Activated B cell treated with CpG ODN at 0.5 μM for 24 hours (primary cell): Measurements from ENCODE around the gene HDAC4. TPM values are rescaled to one million over a fixed set of nuclear protein-coding genes. Genes with fewer than 3 reads are reported as not detected.
A peak's percentile ranks its signal among the peaks of the same experiment; 100 is the strongest.

Experiments used
- ATAC-seq: fragments of 200-7000 bp; cut with Tn5 transposase; one replicate; pipeline ENCODE4 v1.10.0; 2021; ENCODE audit warnings: low read depth, mild to moderate bottlenecking, moderate library complexity
- CTCF ChIA-PET: fragments of 350-600 bp; sonication (Branson Sonifier 250); formaldehyde crosslinking; loops from one replicate; lab custom pipeline; 2021; ENCODE audit warnings: antibody characterized with exemption; lab: Charles Lee
- POLR2A ChIA-PET: fragments of 350-600 bp; sonication (Branson Sonifier 250); formaldehyde crosslinking; loops from one replicate; lab custom pipeline; 2021; ENCODE audit warnings: antibody characterized with exemption; lab: Charles Lee
- DNase-seq: peaks from one replicate; pipeline ENCODE4 v3.0.0; 2022
- H3K27ac Mint-ChIP-seq: one replicate; pipeline ENCODE4 v1.8.0; 2020; ENCODE audit warnings: mixed read lengths
- H3K27me3 Mint-ChIP-seq: one replicate; pipeline ENCODE4 v1.8.0; 2021; ENCODE audit warnings: mixed read lengths
- H3K36me3 Mint-ChIP-seq: one replicate; pipeline ENCODE4 v1.8.0; 2021; ENCODE audit warnings: low read depth, mixed read lengths
- H3K4me1 Mint-ChIP-seq: one replicate; pipeline ENCODE4 v1.8.0; 2021; ENCODE audit warnings: mixed read lengths
- H3K4me3 Mint-ChIP-seq: one replicate; pipeline ENCODE4 v1.8.0; 2020; ENCODE audit warnings: mild to moderate bottlenecking, mixed read lengths
- H3K9me3 Mint-ChIP-seq: one replicate; pipeline ENCODE4 v1.8.0; 2020; ENCODE audit warnings: mixed read lengths
- CTCF ChIP-seq: fragments of 200-600 bp; IDR thresholded peaks from one replicate; pipeline ENCODE4 v1.8.0; 2022; ENCODE audit warnings: antibody characterized with exemption, mild to moderate bottlenecking
- intact Hi-C: fragments of 100-400 bp; cut with micrococcal nuclease; formaldehyde crosslinking; loops from one replicate; pipeline ENCODE4 v1.15.1; 2024
- total RNA-seq: library from RNA; stranded (reverse); gene quantifications from 2 replicates; pipeline ENCODE4 v1.2.3, GENCODE V29; 2022

Gene HDAC4
- total RNA-seq, 1 donor from 2014 or later = 31.9 TPM

- no peak for TF ChIP-seq CTCF
- no peak overlapping the region for H3K4me3 Mint-ChIP-seq
- ChIA-PET POLR2A (no interaction called here), CTCF (no interaction called here)
- no peaks in the 10 kb centered on the region for H3K27me3 Mint-ChIP-seq
- ATAC-seq (no peak), DNase-seq (no peak)
- intact Hi-C loops = no loop called here
- peaks cover 8% of the 10 kb centered on the region for H3K9me3 Mint-ChIP-seq
- no peak overlapping the region for H3K27ac Mint-ChIP-seq
- peaks cover 34% of the 10 kb centered on the region for H3K36me3 Mint-ChIP-seq
- peaks cover 14% of the 10 kb centered on the region for H3K4me1 Mint-ChIP-seq
Measured at GRCh38 chr2:239148495-239149200, 252.2 kb downstream of the HDAC4 start.

- Mint-ChIP-seq H3K27me3 (no peaks in the 10 kb centered on the region), H3K9me3 (peaks cover 8% of the 10 kb centered on the region), H3K4me3 (no peak overlapping the region), H3K4me1 (peaks cover 14% of the 10 kb centered on the region), H3K36me3 (peaks cover 31% of the 10 kb centered on the region), H3K27ac (no peak overlapping the region)
- ChIA-PET POLR2A (no interaction called here), CTCF (no interaction called here)
- DNase-seq (no peak), ATAC-seq (no peak)
- no peak for TF ChIP-seq CTCF
- intact Hi-C loops = no loop called here
Measured at GRCh38 chr2:239147376-239147775, 253.4 kb downstream of the HDAC4 start.

GRCh38 chr2:239146741-239147181 lies 254.1 kb downstream of the HDAC4 start:
- H3K27ac Mint-ChIP-seq = peak overlapping the region; percentile 35
- H3K9me3 Mint-ChIP-seq = peaks cover 8% of the 10 kb centered on the region
- DNase-seq (no peak), ATAC-seq (no peak)
- no peak for TF ChIP-seq CTCF
- no peaks in the 10 kb centered on the region for H3K27me3 Mint-ChIP-seq
- peaks cover 13% of the 10 kb centered on the region for H3K4me1 Mint-ChIP-seq
- peaks cover 35% of the 10 kb centered on the region for H3K36me3 Mint-ChIP-seq
- ChIA-PET CTCF (no interaction called here), POLR2A (no interaction called here)
- H3K4me3 Mint-ChIP-seq = no peak overlapping the region
- intact Hi-C loops = no loop called here

- POLR2A ChIA-PET = no interaction called here
Measured at GRCh38 chr2:239146011-239146641, 254.7 kb downstream of the HDAC4 start.

More at GRCh38 chr2:239146011-239146641, 254.7 kb downstream of the HDAC4 start:
- CTCF ChIA-PET = no interaction called here
- Mint-ChIP-seq H3K4me3 (no peak overlapping the region), H3K27me3 (no peaks in the 10 kb centered on the region), H3K36me3 (peaks cover 40% of the 10 kb centered on the region), H3K4me1 (peaks cover 9% of the 10 kb centered on the region), H3K9me3 (peaks cover 8% of the 10 kb centered on the region), H3K27ac (no peak overlapping the region)
- TF ChIP-seq CTCF = no peak
- ATAC-seq (no peak), DNase-seq (no peak)
- intact Hi-C loops = no loop called here
